Fibroblast of peridontal ligament (primary cell): ENCODE data around the gene FAM3A.

ENCODE experiments used
- DNase-seq: peaks from one replicate; pipeline ENCODE4 v3.0.0-alpha.2; 2010; ENCODE audit errors: extremely low read depth

FAM3A gene

DNA sequence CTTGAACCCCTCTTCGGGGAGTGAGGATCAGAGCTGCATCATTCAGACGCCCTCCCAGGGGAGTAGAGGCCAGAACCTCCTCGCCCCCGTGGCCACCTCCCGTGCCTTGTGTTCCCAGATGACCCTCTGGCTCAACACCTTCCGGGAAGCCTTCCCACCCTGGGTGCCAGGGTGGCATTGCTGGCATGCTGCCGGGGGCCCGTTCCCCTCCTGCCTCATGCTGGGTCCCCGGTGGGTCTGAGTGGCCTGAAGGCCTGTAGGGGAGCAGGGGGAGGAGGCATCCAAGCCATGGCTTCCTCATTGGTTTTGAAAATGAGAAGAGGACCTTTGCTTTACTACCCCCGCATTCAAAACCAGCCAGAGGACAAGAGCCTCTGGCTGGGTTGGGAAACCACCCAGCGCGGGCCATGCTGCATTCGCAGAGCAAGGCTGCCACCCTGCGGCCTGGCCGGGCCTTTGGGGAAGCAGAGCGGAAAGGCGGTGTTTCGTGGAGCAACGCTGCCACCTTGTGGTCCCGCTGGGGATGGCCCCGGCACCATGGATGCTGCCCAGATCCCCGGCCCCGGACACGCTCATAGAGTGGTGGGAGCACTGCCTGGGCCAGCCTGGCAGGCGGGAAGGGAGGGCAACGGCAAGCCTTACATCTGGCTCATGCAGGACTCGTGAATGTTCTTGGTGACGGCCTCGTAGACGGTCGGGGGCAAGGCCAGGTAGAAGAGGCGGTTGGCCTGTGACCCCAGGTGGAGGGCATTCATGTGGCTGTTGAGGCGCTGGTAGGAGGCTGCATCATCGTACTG is 18.7 kb upstream of the FAM3A start:
- peak; percentile 73 for DNase-seq

DNA sequence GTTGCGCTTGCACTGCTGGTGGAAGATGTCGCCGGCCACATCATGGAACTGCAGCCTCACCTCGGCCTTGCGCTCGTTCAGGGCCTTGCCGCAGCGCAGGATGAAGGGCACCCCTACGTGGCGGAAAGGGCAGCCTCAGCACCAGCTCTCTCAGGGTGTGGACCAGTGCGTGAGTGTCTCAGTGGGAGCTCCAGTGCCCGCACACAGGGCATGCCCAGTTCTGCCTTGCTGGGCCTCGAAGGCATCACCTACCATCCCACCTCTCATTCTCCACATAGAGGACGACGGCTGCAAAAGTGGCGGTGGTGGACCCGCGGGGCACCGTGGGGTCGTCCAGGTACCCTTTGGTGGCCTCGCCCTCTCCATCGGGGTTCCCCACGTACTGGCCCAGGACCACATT is 16.7 kb upstream of the FAM3A start:
- DNase-seq: no peak

- DNase-seq: peak; percentile 40
Measured at GRCh38 chrX:154531626-154532025, 15.6 kb upstream of the FAM3A start.

- no peak for DNase-seq
Measured at GRCh38 chrX:154530286-154530685, 14.3 kb upstream of the FAM3A start.

DNA sequence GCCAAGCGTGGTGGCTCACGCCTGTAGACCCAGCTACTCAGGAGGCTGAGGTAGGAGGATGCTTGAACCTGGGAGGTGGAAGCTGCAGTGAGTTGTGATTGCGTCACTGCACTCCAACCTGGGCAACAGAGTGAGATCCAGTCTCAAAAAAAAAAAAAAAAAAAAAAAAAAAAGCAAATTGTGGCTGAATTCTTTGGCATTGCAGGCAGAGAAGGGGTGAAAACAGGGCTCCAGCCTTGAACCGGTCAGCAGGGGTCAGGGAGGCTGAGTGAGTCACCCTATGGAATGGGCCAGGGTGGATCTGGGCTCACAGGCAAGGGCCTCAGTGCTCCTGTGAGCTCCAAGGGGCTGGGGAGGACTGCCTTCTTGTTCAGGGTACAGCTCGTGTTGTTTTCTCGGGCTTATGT is 13.2 kb upstream of the FAM3A start:
- DNase-seq: peak; percentile 29

- peak; percentile 74 for DNase-seq
Measured at GRCh38 chrX:154526901-154527675, 11.1 kb upstream of the FAM3A start.

- peak; percentile 17 for DNase-seq
Measured at GRCh38 chrX:154525606-154526490, 9.8 kb upstream of the FAM3A start.

DNA sequence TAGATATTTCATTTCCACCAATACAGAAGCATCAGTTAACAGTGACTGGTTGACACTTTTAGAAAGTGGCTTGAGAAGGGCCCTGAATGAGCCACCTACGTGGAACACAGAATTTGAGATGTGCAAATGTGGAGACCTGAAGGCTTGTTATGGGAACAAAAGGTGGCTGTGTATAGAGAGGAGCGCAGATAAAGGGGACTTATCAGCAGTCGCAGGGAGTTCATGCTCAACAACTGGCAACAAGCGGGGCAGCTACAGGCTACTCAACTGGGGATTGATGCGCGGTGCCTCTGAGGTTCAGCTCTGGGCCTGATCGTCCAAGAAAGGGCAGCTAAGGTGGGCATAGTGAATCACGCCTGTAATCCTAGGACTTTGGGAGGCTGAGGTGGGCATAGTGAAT is 3.4 kb upstream of the FAM3A start:
- DNase-seq: no peak

GRCh38 chrX:154517101-154517781 is 1.2 kb upstream of the FAM3A start:
- no peak for DNase-seq

DNA sequence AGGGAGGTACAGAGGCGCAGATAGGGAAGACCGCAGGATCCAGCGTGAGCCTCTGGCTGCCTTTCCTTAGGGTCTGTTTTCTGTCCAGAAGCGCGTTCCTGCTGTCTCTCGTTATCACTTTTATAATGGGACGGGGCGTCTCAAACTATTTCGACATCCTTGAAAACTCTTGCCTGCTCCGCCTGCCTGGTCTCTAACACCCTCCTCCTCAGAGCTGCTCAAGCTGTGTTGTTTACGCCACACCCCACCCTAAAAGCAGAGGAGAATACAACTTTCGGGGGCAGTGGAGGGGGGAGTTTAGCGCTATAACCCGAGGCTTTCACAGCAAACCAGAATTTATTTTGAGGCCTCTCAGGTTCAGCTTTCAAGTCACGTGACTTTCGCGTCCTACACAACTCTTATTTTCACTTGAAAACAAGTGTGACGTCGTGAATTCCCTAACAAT is 646 bp upstream of the FAM3A start:
- DNase-seq: peak; percentile 66

GRCh38 chrX:154515090-154515965 is 704 bp downstream of the FAM3A start:
- DNase-seq: no peak

DNA sequence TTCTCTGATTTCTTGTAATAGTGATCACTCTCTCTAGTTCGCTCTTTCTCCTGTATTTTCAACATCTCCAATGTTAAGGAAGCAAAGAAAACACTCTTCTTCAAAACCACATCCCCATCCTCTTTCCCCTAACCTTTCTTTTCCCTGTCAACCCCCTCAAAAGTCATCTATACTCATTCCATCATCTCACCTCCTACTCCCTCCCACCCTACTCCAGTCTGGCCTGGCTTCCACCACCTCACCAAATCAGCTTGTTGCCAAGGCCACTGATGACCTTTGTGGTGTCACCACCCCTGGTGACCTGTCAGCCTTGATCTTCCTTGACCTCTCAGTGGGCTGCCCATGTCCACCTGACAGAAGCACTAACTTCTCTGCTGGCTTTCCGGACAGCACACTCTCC is 2.3 kb downstream of the FAM3A start:
- no peak for DNase-seq

DNA sequence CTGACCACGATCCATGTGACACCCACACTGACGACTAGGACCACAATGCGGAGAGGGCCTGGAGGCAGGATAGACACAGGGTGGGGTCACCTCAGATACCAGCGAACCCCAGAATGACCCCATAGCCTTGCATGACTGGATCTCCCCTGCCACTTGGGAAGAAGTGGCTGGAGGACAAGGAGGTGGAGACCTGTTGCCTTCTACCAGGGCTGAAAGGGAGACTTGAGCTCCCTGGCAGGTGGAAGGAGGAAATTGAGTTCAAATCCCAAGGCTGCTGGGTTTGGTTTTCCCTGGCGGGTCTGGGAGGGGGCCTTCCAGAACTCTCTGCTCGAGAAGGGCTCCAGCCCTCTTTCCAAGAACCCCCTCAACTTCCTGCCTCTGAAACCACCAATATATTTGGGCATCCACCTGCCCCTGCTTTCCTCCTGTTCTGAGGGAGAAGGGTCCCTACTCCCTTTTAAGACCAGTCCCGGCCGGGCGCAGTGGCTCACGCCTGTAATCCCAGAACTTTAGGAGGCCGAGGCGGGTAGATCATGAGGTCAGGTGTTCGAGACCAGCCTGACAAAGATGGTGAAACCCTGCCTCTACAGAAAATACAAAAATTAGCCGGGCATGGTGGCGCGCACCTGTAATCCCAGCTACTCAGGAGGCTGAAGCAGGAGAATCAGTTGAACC is 3.0 kb downstream of the FAM3A start:
- no peak for DNase-seq

DNA sequence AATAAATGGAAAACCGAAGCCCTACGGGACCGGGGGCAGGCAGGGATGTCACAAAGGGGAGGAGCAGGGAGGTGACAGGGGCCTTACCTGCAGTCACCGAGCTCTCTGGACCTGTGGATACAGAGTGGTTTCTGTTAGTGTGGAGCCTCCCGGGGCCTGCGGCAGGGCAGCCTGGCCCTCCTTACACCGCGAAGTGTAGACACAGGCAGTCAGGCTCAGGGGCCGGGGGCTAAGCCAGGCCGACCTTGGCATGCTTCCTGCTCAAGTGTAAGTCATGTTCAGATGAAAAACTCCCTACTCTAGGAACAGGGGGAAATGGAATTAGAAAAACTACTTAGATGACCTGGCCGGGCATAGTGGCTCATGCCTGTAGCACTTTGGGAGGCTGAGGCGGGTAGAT is 4.3 kb downstream of the FAM3A start:
- no peak for DNase-seq

GRCh38 chrX:154509455-154509854 is 6.6 kb downstream of the FAM3A start:
- DNase-seq: no peak

- no peak for DNase-seq
Measured at GRCh38 chrX:154508384-154508745, 7.7 kb downstream of the FAM3A start.

DNA sequence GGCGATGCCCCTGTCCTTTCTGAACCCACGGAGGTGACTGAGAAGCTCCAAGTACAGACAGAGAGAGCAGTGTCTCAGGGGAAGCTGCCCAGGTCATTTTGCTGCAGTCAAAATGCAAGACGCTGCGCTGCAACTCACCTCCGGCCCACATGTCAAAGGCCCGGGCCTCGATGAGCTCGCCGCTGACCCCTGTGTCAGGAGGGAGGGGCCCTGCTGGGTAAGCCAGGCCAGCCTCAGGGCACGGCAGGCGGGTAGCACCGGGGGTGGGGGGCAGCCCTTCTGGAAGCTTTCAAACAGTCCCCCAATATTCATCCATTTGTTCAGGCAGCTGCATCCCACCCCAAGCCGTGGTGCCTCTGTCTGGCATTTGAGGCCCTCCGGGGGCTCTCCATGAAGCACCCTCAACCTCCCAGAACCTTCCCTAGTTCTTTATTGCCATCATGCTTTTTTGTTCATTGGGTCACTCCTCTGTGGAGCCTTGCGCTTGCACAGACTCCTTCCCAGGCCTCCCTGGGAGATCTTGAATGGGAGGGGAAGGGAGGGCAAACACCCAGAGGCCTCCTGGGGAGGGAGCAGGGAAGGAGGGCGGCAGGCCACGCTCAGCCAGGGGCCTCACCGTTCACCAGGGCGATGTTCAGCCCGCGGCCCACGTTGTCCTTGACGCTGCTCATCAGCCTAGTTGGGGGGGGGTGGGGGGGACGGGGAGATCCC is 8.2 kb downstream of the FAM3A start:
- DNase-seq: no peak

- DNase-seq: no peak
Measured at GRCh38 chrX:154506483-154507332, 9.3 kb downstream of the FAM3A start.
